ENCODE measurements around the gene PIEZO2.

DNA sequence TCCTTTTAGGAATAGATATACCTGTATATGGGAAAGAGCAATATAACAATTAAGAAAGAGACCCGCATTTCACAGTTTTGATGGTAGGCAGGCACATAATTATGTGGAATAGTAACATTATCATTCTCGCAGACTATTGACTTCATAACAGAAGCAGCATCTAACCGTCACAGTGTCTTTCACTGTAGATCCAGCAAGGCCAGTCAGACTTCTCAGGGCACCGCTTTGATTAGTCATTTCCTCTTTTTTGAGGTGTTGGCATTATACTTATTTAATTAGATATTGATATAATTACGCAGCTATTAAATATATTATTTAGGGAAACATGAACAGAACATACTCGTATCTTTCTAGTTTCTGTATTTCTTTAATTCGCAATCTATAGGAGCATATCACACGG lies 447.2 kb downstream of the PIEZO2 start:
- TF ChIP-seq, protein P1, sequence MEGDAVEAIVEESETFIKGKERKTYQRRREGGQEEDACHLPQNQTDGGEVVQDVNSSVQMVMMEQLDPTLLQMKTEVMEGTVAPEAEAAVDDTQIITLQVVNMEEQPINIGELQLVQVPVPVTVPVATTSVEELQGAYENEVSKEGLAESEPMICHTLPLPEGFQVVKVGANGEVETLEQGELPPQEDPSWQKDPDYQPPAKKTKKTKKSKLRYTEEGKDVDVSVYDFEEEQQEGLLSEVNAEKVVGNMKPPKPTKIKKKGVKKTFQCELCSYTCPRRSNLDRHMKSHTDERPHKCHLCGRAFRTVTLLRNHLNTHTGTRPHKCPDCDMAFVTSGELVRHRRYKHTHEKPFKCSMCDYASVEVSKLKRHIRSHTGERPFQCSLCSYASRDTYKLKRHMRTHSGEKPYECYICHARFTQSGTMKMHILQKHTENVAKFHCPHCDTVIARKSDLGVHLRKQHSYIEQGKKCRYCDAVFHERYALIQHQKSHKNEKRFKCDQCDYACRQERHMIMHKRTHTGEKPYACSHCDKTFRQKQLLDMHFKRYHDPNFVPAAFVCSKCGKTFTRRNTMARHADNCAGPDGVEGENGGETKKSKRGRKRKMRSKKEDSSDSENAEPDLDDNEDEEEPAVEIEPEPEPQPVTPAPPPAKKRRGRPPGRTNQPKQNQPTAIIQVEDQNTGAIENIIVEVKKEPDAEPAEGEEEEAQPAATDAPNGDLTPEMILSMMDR (conservative IDR thresholded peaks at IDR 0.05; ENCODE audit: low read length): no peak
- TF ChIP-seq EZH2phosphoT487 (IDR thresholded peaks at IDR 0.05; ENCODE audit: borderline replicate concordance): no peak
